CD4-positive, alpha-beta T cell (primary cell): ENCODE measurements around the gene PODNL1. TPM values are rescaled to one million over a fixed set of nuclear protein-coding genes. Genes with fewer than 3 reads are reported as not detected.

Source experiments
- ATAC-seq: fragments of 200-7000 bp; cut with Tn5 transposase; one replicate; pipeline ENCODE4 v1.10.0; 2022; ENCODE audit warnings: mild to moderate bottlenecking; ENCODE audit not compliant: poor library complexity
- CTCF ChIA-PET: fragments of 350-600 bp; sonication (Branson Sonifier 250); formaldehyde crosslinking; loops from one replicate; lab custom pipeline; 2021; ENCODE audit warnings: antibody characterized with exemption, inconsistent platforms; lab: Charles Lee
- POLR2A ChIA-PET: fragments of 350-600 bp; sonication (Branson Sonifier 250); formaldehyde crosslinking; loops from one replicate; lab custom pipeline; 2021; ENCODE audit warnings: antibody characterized with exemption, inconsistent platforms; lab: Charles Lee
- DNase-seq, 14 experiments: peaks; one replicate each; pipeline ENCODE4 v3.0.0-alpha.2; 2013 to 2020; ENCODE audit warnings: mixed read lengths in 2 of 14
- H3K27ac ChIP-seq, 2 donors: one replicate each; pipeline versions ENCODE4 v1.5.1 to v1.7.0; 2013; ENCODE audit warnings: low read length in 2 of 2, low read depth in 1 of 2, mild to moderate bottlenecking in 1 of 2
- H3K27me3 ChIP-seq, 2 experiments: 1 replicate in 1 of 2; 2 replicates in 1 of 2; pipeline versions ENCODE4 v1.6.1 to v1.7.0; 2013; ENCODE audit warnings: low read length in 2 of 2, control low read depth in 1 of 2, mild to moderate bottlenecking in 1 of 2, moderate library complexity in 1 of 2; ENCODE audit not compliant: insufficient read depth in 2 of 2, control insufficient read depth in 1 of 2
- H3K36me3 ChIP-seq: one replicate; pipeline ENCODE4 v1.6.1; 2013; ENCODE audit warnings: low read length, control low read depth; ENCODE audit not compliant: insufficient read depth
- H3K4me1 ChIP-seq: one replicate; pipeline ENCODE4 v1.6.1; 2013; ENCODE audit warnings: low read length, control low read depth; ENCODE audit not compliant: insufficient read depth
- H3K4me3 ChIP-seq: one replicate; pipeline ENCODE4 v1.5.1; 2013; ENCODE audit warnings: mild to moderate bottlenecking, low read length, moderate library complexity
- H3K9me3 ChIP-seq, 2 experiments: 1 replicate in 1 of 2; 2 replicates in 1 of 2; pipeline versions ENCODE4 v1.6.1 to v1.7.0; 2013; ENCODE audit warnings: low read length in 2 of 2, mild to moderate bottlenecking in 2 of 2, control low read depth in 1 of 2, moderate library complexity in 1 of 2; ENCODE audit not compliant: control insufficient read depth in 1 of 2, insufficient read depth in 1 of 2
- H3K27ac Mint-ChIP-seq: one replicate; pipeline ENCODE4 v1.8.0; 2020; ENCODE audit warnings: mixed read lengths
- H3K27me3 Mint-ChIP-seq: one replicate; pipeline ENCODE4 v1.8.0; 2021; ENCODE audit warnings: mixed read lengths
- H3K36me3 Mint-ChIP-seq: one replicate; pipeline ENCODE4 v1.8.0; 2021; ENCODE audit warnings: low read depth, mixed read lengths
- H3K4me1 Mint-ChIP-seq: one replicate; pipeline ENCODE4 v1.8.0; 2021; ENCODE audit warnings: low read depth, mixed read lengths
- H3K4me3 Mint-ChIP-seq: one replicate; pipeline ENCODE4 v1.8.0; 2020; ENCODE audit warnings: mild to moderate bottlenecking, mixed read lengths
- H3K9me3 Mint-ChIP-seq: one replicate; pipeline ENCODE4 v1.8.0; 2020; ENCODE audit warnings: mixed read lengths
- CTCF ChIP-seq: fragments of 200-600 bp; IDR thresholded peaks from one replicate; pipeline ENCODE4 v1.8.0; 2022; ENCODE audit warnings: antibody characterized with exemption, mild to moderate bottlenecking
- intact Hi-C, 2 experiments: fragments of 100-400 bp; cut with DNase I in 1 of 2; cut with micrococcal nuclease in 1 of 2; formaldehyde crosslinking; loops; one replicate each; pipeline versions ENCODE4 v1.15.1 to v1.9.0; 2023 to 2025; cut with DNase I, micrococcal nuclease
- total RNA-seq, 174 experiments: library from RNA in 2 of 174; stranded (reverse) in 2 of 174; gene quantifications; one replicate each; pipeline ENCODE4 v1.2.3 and lab custom pipeline; 2021 to 2026

PODNL1 gene
- total RNA-seq, 2 experiments from 2014 or later = not detected

- H3K36me3 ChIP-seq = peaks cover 61% of the 10 kb centered on the region
- ChIA-PET CTCF (no interaction called here), POLR2A (no interaction called here)
- no peak overlapping the region for H3K27ac Mint-ChIP-seq
- DNase-seq = no peak
- H3K9me3 ChIP-seq = peaks cover 0 to 6% of the 10 kb centered on the region in 2 experiments
- H3K36me3 Mint-ChIP-seq = peaks cover 67% of the 10 kb centered on the region
- H3K9me3 Mint-ChIP-seq = no peaks in the 10 kb centered on the region
- H3K4me3 Mint-ChIP-seq = no peak overlapping the region
- H3K4me1 Mint-ChIP-seq = no peaks in the 10 kb centered on the region
- H3K27ac ChIP-seq = no peak overlapping the region
- H3K4me1 ChIP-seq = peaks cover 2% of the 10 kb centered on the region
- H3K4me3 ChIP-seq = no peak overlapping the region
- intact Hi-C loops = loop anchor here in 1 of 2 experiments (5.0 kb wide), 1 partner anchor 967 kb away; the partner anchor contains the start of gene OR7A17
- no peaks in the 10 kb centered on the region for H3K27me3 Mint-ChIP-seq
- no peak for ATAC-seq
- no peak for TF ChIP-seq CTCF
- H3K27me3 ChIP-seq = no peaks in the 10 kb centered on the region
Measured at GRCh38 chr19:13920524-13920923, 17.7 kb downstream of the PODNL1 start.

- peaks cover 67% of the 10 kb centered on the region for H3K36me3 Mint-ChIP-seq
- no peaks in the 10 kb centered on the region for H3K9me3 Mint-ChIP-seq
- peaks cover 67% of the 10 kb centered on the region for H3K36me3 ChIP-seq
- intact Hi-C loops = no loop called here
- no peak overlapping the region for H3K27ac Mint-ChIP-seq
- H3K27ac ChIP-seq = no peak overlapping the region
- no peak for TF ChIP-seq CTCF
- ATAC-seq (no peak), DNase-seq (no peak)
- H3K4me1 Mint-ChIP-seq = no peaks in the 10 kb centered on the region
- H3K4me3 ChIP-seq = no peak overlapping the region
- peaks cover 2% of the 10 kb centered on the region for H3K4me1 ChIP-seq
- H3K27me3 ChIP-seq = no peaks in the 10 kb centered on the region
- peaks cover 0 to 6% of the 10 kb centered on the region in 2 experiments for H3K9me3 ChIP-seq
- no peak overlapping the region for H3K4me3 Mint-ChIP-seq
- no peaks in the 10 kb centered on the region for H3K27me3 Mint-ChIP-seq
- ChIA-PET CTCF (interaction anchor here (1.1 kb wide), 1 partner anchor 37 kb away, joined by 3 read pairs; no protein-coding TSS in a partner anchor), POLR2A (interaction anchor here (0.6 to 1.0 kb wide), 3 partner anchors 15 to 203 kb away, joined by 3 read pairs; no protein-coding TSS in a partner anchor)
Measured at GRCh38 chr19:13918726-13919411, 19.3 kb downstream of the PODNL1 start.

- H3K9me3 Mint-ChIP-seq = no peaks in the 10 kb centered on the region
- no peak for DNase-seq
- no peak overlapping the region for H3K4me3 ChIP-seq
- no peaks in the 10 kb centered on the region for H3K27me3 ChIP-seq
- intact Hi-C loops = no loop called here
- no peak for TF ChIP-seq CTCF
- no peaks in the 10 kb centered on the region for H3K27me3 Mint-ChIP-seq
- H3K27ac Mint-ChIP-seq = no peak overlapping the region
- H3K9me3 ChIP-seq = peaks cover 0 to 6% of the 10 kb centered on the region in 2 experiments
- ChIA-PET POLR2A (interaction anchor here (0.9 kb wide), 1 partner anchor 36 kb away, joined by 3 read pairs; no protein-coding TSS in a partner anchor), CTCF (no interaction called here)
- H3K4me3 Mint-ChIP-seq = no peak overlapping the region
- peaks cover 2% of the 10 kb centered on the region for H3K4me1 ChIP-seq
- peaks cover 68% of the 10 kb centered on the region for H3K36me3 Mint-ChIP-seq
- no peaks in the 10 kb centered on the region for H3K4me1 Mint-ChIP-seq
- H3K27ac ChIP-seq = no peak overlapping the region
- H3K36me3 ChIP-seq = peaks cover 64% of the 10 kb centered on the region
- ATAC-seq = no peak
Measured at GRCh38 chr19:13917888-13918406, 20.3 kb downstream of the PODNL1 start.
